ENCODE results near the gene LHB.

The LHB gene

GRCh38 chr19:49017041-49017665 is at the start of gene LHB:
Gene LHB, minus strand, starts transcription at chr19:49017091. Its CDS starts 10 bp downstream, at chr19:49017081.
- no peaks in the 10 kb centered on the region for H4K20me1 ChIP-seq (ENCODE audit: insufficient read depth, low read length)

GRCh38 chr19:49065905-49066512 is 49.1 kb upstream of the LHB start:
- Histone ChIP-seq H3F3A (ENCODE audit: insufficient read depth, low read length) (no peaks in the 10 kb centered on the region), H3K4me3 (ENCODE audit: low read depth, low read length, poor library complexity, severe bottlenecking) (no peak overlapping the region), H3K4me1 (ENCODE audit: insufficient read depth, low read length, severe bottlenecking) (no peaks in the 10 kb centered on the region), H3K9ac (ENCODE audit: low read length) (no peak overlapping the region), H3K79me2 (ENCODE audit: insufficient read depth, low read length) (no peaks in the 10 kb centered on the region), H3K9me3 (ENCODE audit: low read length) (no peaks in the 10 kb centered on the region), H3K36me3 (ENCODE audit: insufficient read depth, low read length) (no peaks in the 10 kb centered on the region), H2AFZ (ENCODE audit: low read length) (no peak overlapping the region), H4K20me1 (ENCODE audit: insufficient read depth, low read length) (no peaks in the 10 kb centered on the region), H3K9me2 (ENCODE audit: low read depth, low read length) (no peaks in the 10 kb centered on the region), H3K27ac (ENCODE audit: low read depth, low read length, poor library complexity, severe bottlenecking) (no peak overlapping the region), H3K4me2 (ENCODE audit: low read length) (no peak overlapping the region), H3K27me3 (ENCODE audit: insufficient read depth, low read length) (peaks cover 14% of the 10 kb centered on the region)
- TF ChIP-seq CTCF (IDR thresholded peaks at IDR 0.05; ENCODE audit: low read length), result no peak

More at GRCh38 chr19:49017041-49017665, at the start of gene LHB:
- H3K27ac ChIP-seq (ENCODE audit: low read depth, low read length, poor library complexity, severe bottlenecking), result no peak within 1 kb of the TSS
- H3K27me3 ChIP-seq (ENCODE audit: insufficient read depth, low read length), result no peaks in the 10 kb centered on the region
- peak within 1 kb of the TSS; percentile 70 for H3K4me2 ChIP-seq (ENCODE audit: low read length)
- no peak within 1 kb of the TSS for H2AFZ ChIP-seq (ENCODE audit: low read length)
- no peak for TF ChIP-seq EZH2 (IDR thresholded peaks at IDR 0.05; ENCODE audit: borderline replicate concordance, low read length)
- TF ChIP-seq CTCF (IDR thresholded peaks at IDR 0.05; ENCODE audit: low read length), result no peak; the same call in 1 of the 2 replicates
- H3K4me3 ChIP-seq (ENCODE audit: low read depth, low read length, poor library complexity, severe bottlenecking), result peak within 1 kb of the TSS; percentile 60
- H3K9me2 ChIP-seq (ENCODE audit: low read depth, low read length), result no peaks in the 10 kb centered on the region
- peak within 1 kb of the TSS; percentile 60 for H3K9ac ChIP-seq (ENCODE audit: low read length)
- H3K36me3 ChIP-seq (ENCODE audit: insufficient read depth, low read length), result peaks cover 37% of the 10 kb centered on the region
- H3F3A ChIP-seq (ENCODE audit: insufficient read depth, low read length), result no peaks in the 10 kb centered on the region
- H3K9me3 ChIP-seq (ENCODE audit: low read length), result no peaks in the 10 kb centered on the region
- H3K4me1 ChIP-seq (ENCODE audit: insufficient read depth, low read length, severe bottlenecking), result peaks cover 45% of the 10 kb centered on the region
- H3K79me2 ChIP-seq (ENCODE audit: insufficient read depth, low read length), result no peaks in the 10 kb centered on the region

GRCh38 chr19:49064768-49065611 is 48.1 kb upstream of the LHB start, which contains the start of gene NTF4:
Gene NTF4, minus strand, starts transcription at chr19:49064818. Its CDS starts 2,821 bp downstream, at chr19:49061997.
- no peaks in the 10 kb centered on the region for H3K9me2 ChIP-seq (ENCODE audit: low read depth, low read length)
- H3K36me3 ChIP-seq (ENCODE audit: insufficient read depth, low read length), result no peaks in the 10 kb centered on the region
- no peaks in the 10 kb centered on the region for H4K20me1 ChIP-seq (ENCODE audit: insufficient read depth, low read length)
- no peaks in the 10 kb centered on the region for H3K9me3 ChIP-seq (ENCODE audit: low read length)
- TF ChIP-seq EZH2 (IDR thresholded peaks at IDR 0.05; ENCODE audit: borderline replicate concordance, low read length), result no peak
- TF ChIP-seq CTCF (IDR thresholded peaks at IDR 0.05; ENCODE audit: low read length), result no peak
- H3K4me3 ChIP-seq (ENCODE audit: low read depth, low read length, poor library complexity, severe bottlenecking), result peak within 1 kb of the TSS; percentile 5
- H2AFZ ChIP-seq (ENCODE audit: low read length), result no peak within 1 kb of the TSS
- H3K9ac ChIP-seq (ENCODE audit: low read length), result no peak within 1 kb of the TSS
- no peaks in the 10 kb centered on the region for H3F3A ChIP-seq (ENCODE audit: insufficient read depth, low read length)
- peaks cover 14% of the 10 kb centered on the region for H3K27me3 ChIP-seq (ENCODE audit: insufficient read depth, low read length)
- no peak within 1 kb of the TSS for H3K27ac ChIP-seq (ENCODE audit: low read depth, low read length, poor library complexity, severe bottlenecking)
- peak within 1 kb of the TSS; percentile 16; the same call in 1 of the 2 replicates for H3K4me2 ChIP-seq (ENCODE audit: low read length)
- H3K79me2 ChIP-seq (ENCODE audit: insufficient read depth, low read length), result no peaks in the 10 kb centered on the region
- no peaks in the 10 kb centered on the region for H3K4me1 ChIP-seq (ENCODE audit: insufficient read depth, low read length, severe bottlenecking)
